ENCODE measurements around the gene SPRR2E. TPM values are rescaled to one million over a fixed set of nuclear protein-coding genes. Genes with fewer than 3 reads are reported as not detected.
"Not testable (repeated sequence)": the region's sequence is repeated elsewhere in the genome, so short reads cannot be mapped to it uniquely, and the experiment has no call there.

The SPRR2E gene
- total and polyA plus RNA-seq, 2 experiments from 2014 or later, result not detected

GRCh38 chr1:153113416-153113815 lies 19.1 kb upstream of the SPRR2E start, which contains the start of gene SPRR2F:
Gene SPRR2F, minus strand, starts transcription at chr1:153113516. Its CDS starts 783 bp downstream, at chr1:153112733.
- H3K9me3 ChIP-seq (ENCODE audit: low read depth), result no peaks in the 10 kb centered on the region
- TF ChIP-seq EZH2phosphoT487 (IDR thresholded peaks at IDR 0.05; ENCODE audit: low read depth, severe bottlenecking, unreplicated experiment), result no peak
- TF ChIP-seq EZH2 (IDR thresholded peaks at IDR 0.05; ENCODE audit: borderline replicate concordance), result no peak
- no peaks in the 10 kb centered on the region for H3K79me2 ChIP-seq
- no peaks in the 10 kb centered on the region for H3K9me2 ChIP-seq (replicated peaks; ENCODE audit: insufficient read depth)
- no peak within 1 kb of the TSS for H2AFZ ChIP-seq
- DNase-seq (ENCODE audit: low spot score), result no peak
- H3K4me1 ChIP-seq (ENCODE audit: insufficient read depth), result no peaks in the 10 kb centered on the region
- WGBS (ENCODE audit: low lambda C conversion rate, missing lambda C conversion rate), result 80% methylated on average over 3 of the region's 3 CpGs
- H3K4me2 ChIP-seq, result no peak within 1 kb of the TSS
- no peaks in the 10 kb centered on the region for H3K27me3 ChIP-seq
- H3K27ac ChIP-seq, result no peak within 1 kb of the TSS
- no peaks in the 10 kb centered on the region for H4K20me1 ChIP-seq (ENCODE audit: insufficient read depth, poor library complexity, severe bottlenecking)
- no peak within 1 kb of the TSS for H3K4me3 ChIP-seq
- no peaks in the 10 kb centered on the region for H3K36me3 ChIP-seq (replicated peaks; ENCODE audit: insufficient read depth, low read depth)

DNA sequence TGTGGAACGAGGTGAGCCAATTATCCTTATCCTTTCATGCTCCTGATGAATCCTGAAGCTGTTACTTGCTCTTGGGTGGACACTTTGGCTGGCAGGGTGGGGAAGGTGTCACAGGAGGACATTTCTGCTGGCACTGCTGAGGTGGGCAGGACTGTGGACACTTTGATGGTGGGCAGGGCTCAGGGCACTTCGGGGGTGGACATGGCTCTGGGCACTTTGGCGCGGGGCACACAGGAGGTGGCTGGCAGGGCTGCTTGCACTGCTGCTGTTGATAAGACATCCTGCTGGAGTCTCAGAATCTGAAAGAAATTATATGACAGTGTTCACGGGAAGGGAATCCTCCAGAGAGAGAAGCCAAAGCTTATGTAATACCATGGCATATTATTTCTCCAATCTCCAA lies 18.1 kb upstream of the SPRR2E start:
- H3K36me3 ChIP-seq (replicated peaks; ENCODE audit: insufficient read depth, low read depth); H2AFZ ChIP-seq; H3K9me3 ChIP-seq (ENCODE audit: low read depth); H3K9me2 ChIP-seq (replicated peaks; ENCODE audit: insufficient read depth); H3K27me3 ChIP-seq; H3K27ac ChIP-seq; H3K4me1 ChIP-seq (ENCODE audit: insufficient read depth); H4K20me1 ChIP-seq (ENCODE audit: insufficient read depth, poor library complexity, severe bottlenecking); DNase-seq (ENCODE audit: low spot score); H3K4me2 ChIP-seq; H3K4me3 ChIP-seq; H3K79me2 ChIP-seq: not testable (repeated sequence)
- 70% methylated on average over 5 of the region's 5 CpGs for WGBS (ENCODE audit: low lambda C conversion rate, missing lambda C conversion rate)

- no peaks in the 10 kb centered on the region for H3K36me3 ChIP-seq (replicated peaks; ENCODE audit: insufficient read depth, low read depth)
- no peak for TF ChIP-seq EZH2phosphoT487 (IDR thresholded peaks at IDR 0.05; ENCODE audit: low read depth, severe bottlenecking, unreplicated experiment)
- no peak for TF ChIP-seq EZH2 (IDR thresholded peaks at IDR 0.05; ENCODE audit: borderline replicate concordance)
- TF ChIP-seq, protein P1, sequence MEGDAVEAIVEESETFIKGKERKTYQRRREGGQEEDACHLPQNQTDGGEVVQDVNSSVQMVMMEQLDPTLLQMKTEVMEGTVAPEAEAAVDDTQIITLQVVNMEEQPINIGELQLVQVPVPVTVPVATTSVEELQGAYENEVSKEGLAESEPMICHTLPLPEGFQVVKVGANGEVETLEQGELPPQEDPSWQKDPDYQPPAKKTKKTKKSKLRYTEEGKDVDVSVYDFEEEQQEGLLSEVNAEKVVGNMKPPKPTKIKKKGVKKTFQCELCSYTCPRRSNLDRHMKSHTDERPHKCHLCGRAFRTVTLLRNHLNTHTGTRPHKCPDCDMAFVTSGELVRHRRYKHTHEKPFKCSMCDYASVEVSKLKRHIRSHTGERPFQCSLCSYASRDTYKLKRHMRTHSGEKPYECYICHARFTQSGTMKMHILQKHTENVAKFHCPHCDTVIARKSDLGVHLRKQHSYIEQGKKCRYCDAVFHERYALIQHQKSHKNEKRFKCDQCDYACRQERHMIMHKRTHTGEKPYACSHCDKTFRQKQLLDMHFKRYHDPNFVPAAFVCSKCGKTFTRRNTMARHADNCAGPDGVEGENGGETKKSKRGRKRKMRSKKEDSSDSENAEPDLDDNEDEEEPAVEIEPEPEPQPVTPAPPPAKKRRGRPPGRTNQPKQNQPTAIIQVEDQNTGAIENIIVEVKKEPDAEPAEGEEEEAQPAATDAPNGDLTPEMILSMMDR (IDR thresholded peaks at IDR 0.05; ENCODE audit: poor library complexity), result no peak
- 79% methylated on average over 5 of the region's 5 CpGs for WGBS (ENCODE audit: low lambda C conversion rate, missing lambda C conversion rate)
- no peaks in the 10 kb centered on the region for H3K4me1 ChIP-seq (ENCODE audit: insufficient read depth)
- no peaks in the 10 kb centered on the region for H4K20me1 ChIP-seq (ENCODE audit: insufficient read depth, poor library complexity, severe bottlenecking)
- no peaks in the 10 kb centered on the region for H3K9me2 ChIP-seq (replicated peaks; ENCODE audit: insufficient read depth)
- H3K4me2 ChIP-seq, result no peak overlapping the region
- H3K27me3 ChIP-seq, result no peaks in the 10 kb centered on the region
- no peaks in the 10 kb centered on the region for H3K79me2 ChIP-seq
- H3K27ac ChIP-seq, result no peak overlapping the region
- no peak overlapping the region for H3K4me3 ChIP-seq
- no peak overlapping the region for H2AFZ ChIP-seq
- no peaks in the 10 kb centered on the region for H3K9me3 ChIP-seq (ENCODE audit: low read depth)
- DNase-seq (ENCODE audit: low spot score), result no peak
Measured at GRCh38 chr1:153100245-153100644, 5.9 kb upstream of the SPRR2E start.

DNA sequence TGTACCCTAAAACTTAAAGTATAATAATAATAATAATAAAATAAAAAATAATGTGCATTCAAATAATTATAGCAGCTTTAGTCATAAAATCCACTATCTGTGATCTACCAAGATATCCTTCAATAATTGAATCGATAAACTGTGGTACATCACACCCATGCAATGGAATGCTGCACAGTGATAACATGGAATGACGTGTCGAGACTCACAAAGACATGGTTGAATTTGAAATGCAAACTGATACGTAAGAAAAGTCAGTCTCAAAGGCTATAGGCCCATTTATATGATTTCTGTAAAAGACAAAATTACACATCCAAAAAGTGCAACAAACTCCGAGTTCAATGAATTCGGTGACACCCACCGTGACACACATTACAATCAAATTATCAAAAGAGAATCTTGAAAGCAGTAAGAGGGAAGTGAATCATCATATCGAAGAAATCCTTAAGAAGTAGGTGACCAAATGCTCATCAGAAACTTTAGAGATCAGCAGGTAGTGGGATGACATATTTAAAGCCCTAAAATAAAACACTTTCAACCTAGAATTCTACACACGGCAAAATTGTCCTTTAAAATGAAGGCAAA lies 5.2 kb upstream of the SPRR2E start:
- 76% methylated on average over 9 of the region's 9 CpGs for WGBS (ENCODE audit: low lambda C conversion rate, missing lambda C conversion rate)
- Histone ChIP-seq H4K20me1 (ENCODE audit: insufficient read depth, poor library complexity, severe bottlenecking) (no peaks in the 10 kb centered on the region), H3K4me2 (no peak overlapping the region), H3K27ac (no peak overlapping the region), H3K4me3 (no peak overlapping the region), H3K9me3 (ENCODE audit: low read depth) (no peaks in the 10 kb centered on the region), H3K4me1 (ENCODE audit: insufficient read depth) (no peaks in the 10 kb centered on the region), H3K9me2 (replicated peaks; ENCODE audit: insufficient read depth) (no peaks in the 10 kb centered on the region), H2AFZ (no peak overlapping the region), H3K36me3 (replicated peaks; ENCODE audit: insufficient read depth, low read depth) (no peaks in the 10 kb centered on the region), H3K27me3 (no peaks in the 10 kb centered on the region), H3K79me2 (no peaks in the 10 kb centered on the region)
- TF ChIP-seq, protein P1 (IDR thresholded peaks at IDR 0.05; ENCODE audit: poor library complexity), result no peak
- TF ChIP-seq EZH2 (IDR thresholded peaks at IDR 0.05; ENCODE audit: borderline replicate concordance) (no peak), EZH2phosphoT487 (IDR thresholded peaks at IDR 0.05; ENCODE audit: low read depth, severe bottlenecking, unreplicated experiment) (no peak)
- DNase-seq (ENCODE audit: low spot score), result no peak
